ENCODE results near the gene SH3D19. TPM values are rescaled to one million over a fixed set of nuclear protein-coding genes. Genes with fewer than 3 reads are reported as not detected.

The SH3D19 gene
- polyA plus RNA-seq, 2 donors = 19.1 to 22.8 TPM

- peaks cover 3 to 4% of the 10 kb centered on the region in 2 donors for H3K4me1 ChIP-seq (ENCODE audit: control insufficient read depth in 2 of 2, insufficient read depth in 2 of 2, low read length in 1 of 2)
- H3K27me3 ChIP-seq (ENCODE audit: control insufficient read depth in 1 of 2, insufficient read depth in 2 of 2, low read length in 2 of 2) = no peaks in the 10 kb centered on the region
- no peaks in the 10 kb centered on the region for H3K9me3 ChIP-seq (ENCODE audit: control insufficient read depth in 2 of 2, insufficient read depth in 1 of 2, low read depth in 1 of 2, low read length in 1 of 2)
- no peaks in the 10 kb centered on the region for H3K36me3 ChIP-seq (ENCODE audit: control insufficient read depth in 2 of 2, insufficient read depth in 2 of 2, low read length in 1 of 2)
- H3K27ac ChIP-seq (ENCODE audit: low read depth in 2 of 2, low read length in 1 of 2) = no peak overlapping the region
- 82 to 90% methylated on average over 6 of the region's 6 CpGs for WGBS, 2 donors
- no peak overlapping the region for H3K4me3 ChIP-seq (ENCODE audit: low read depth in 1 of 2, low read length in 2 of 2)
Measured at GRCh38 chr4:151313306-151314009, 11.9 kb downstream of the SH3D19 start.

- H3K4me1 ChIP-seq (ENCODE audit: control insufficient read depth in 2 of 2, insufficient read depth in 2 of 2, low read length in 1 of 2) = peaks cover 3 to 4% of the 10 kb centered on the region in 2 donors
- H3K27me3 ChIP-seq (ENCODE audit: control insufficient read depth in 1 of 2, insufficient read depth in 2 of 2, low read length in 2 of 2) = no peaks in the 10 kb centered on the region
- no peak overlapping the region for H3K27ac ChIP-seq (ENCODE audit: low read depth in 2 of 2, low read length in 1 of 2)
- WGBS, 2 donors = 90 to 92% methylated on average over 5 of the region's 5 CpGs
- H3K4me3 ChIP-seq (ENCODE audit: low read depth in 1 of 2, low read length in 2 of 2) = no peak overlapping the region
- H3K9me3 ChIP-seq (ENCODE audit: control insufficient read depth in 2 of 2, insufficient read depth in 1 of 2, low read depth in 1 of 2, low read length in 1 of 2) = no peaks in the 10 kb centered on the region
- H3K36me3 ChIP-seq (ENCODE audit: control insufficient read depth in 2 of 2, insufficient read depth in 2 of 2, low read length in 1 of 2) = peaks cover 0 to 3% of the 10 kb centered on the region in 2 donors
Measured at GRCh38 chr4:151310124-151310728, 15.2 kb downstream of the SH3D19 start.

GRCh38 chr4:151304755-151305154, 20.6 kb downstream of the SH3D19 start:
- Histone ChIP-seq H3K27me3 (ENCODE audit: control insufficient read depth in 1 of 2, insufficient read depth in 2 of 2, low read length in 2 of 2) (no peaks in the 10 kb centered on the region), H3K4me3 (ENCODE audit: low read depth in 1 of 2, low read length in 2 of 2) (no peak overlapping the region), H3K4me1 (ENCODE audit: control insufficient read depth in 2 of 2, insufficient read depth in 2 of 2, low read length in 1 of 2) (peaks cover 0 to 2% of the 10 kb centered on the region in 2 donors), H3K9me3 (ENCODE audit: control insufficient read depth in 2 of 2, insufficient read depth in 1 of 2, low read depth in 1 of 2, low read length in 1 of 2) (no peaks in the 10 kb centered on the region), H3K36me3 (ENCODE audit: control insufficient read depth in 2 of 2, insufficient read depth in 2 of 2, low read length in 1 of 2) (peaks cover 0 to 3% of the 10 kb centered on the region in 2 donors), H3K27ac (ENCODE audit: low read depth in 2 of 2, low read length in 1 of 2) (no peak overlapping the region)

GRCh38 chr4:151304226-151304625, 21.2 kb downstream of the SH3D19 start:
- Histone ChIP-seq H3K4me3 (ENCODE audit: low read depth in 1 of 2, low read length in 2 of 2) (no peak overlapping the region), H3K9me3 (ENCODE audit: control insufficient read depth in 2 of 2, insufficient read depth in 1 of 2, low read depth in 1 of 2, low read length in 1 of 2) (no peaks in the 10 kb centered on the region), H3K4me1 (ENCODE audit: control insufficient read depth in 2 of 2, insufficient read depth in 2 of 2, low read length in 1 of 2) (peaks cover 0 to 2% of the 10 kb centered on the region in 2 donors), H3K27ac (ENCODE audit: low read depth in 2 of 2, low read length in 1 of 2) (no peak overlapping the region), H3K27me3 (ENCODE audit: control insufficient read depth in 1 of 2, insufficient read depth in 2 of 2, low read length in 2 of 2) (no peaks in the 10 kb centered on the region), H3K36me3 (ENCODE audit: control insufficient read depth in 2 of 2, insufficient read depth in 2 of 2, low read length in 1 of 2) (peaks cover 0 to 3% of the 10 kb centered on the region in 2 donors)

GRCh38 chr4:151302432-151302831, 23.0 kb downstream of the SH3D19 start:
- peaks cover 0 to 1% of the 10 kb centered on the region in 2 donors for H3K36me3 ChIP-seq (ENCODE audit: control insufficient read depth in 2 of 2, insufficient read depth in 2 of 2, low read length in 1 of 2)
- H3K4me1 ChIP-seq (ENCODE audit: control insufficient read depth in 2 of 2, insufficient read depth in 2 of 2, low read length in 1 of 2) = peaks cover 0 to 2% of the 10 kb centered on the region in 2 donors
- 69 to 72% methylated on average over 4 of the region's 4 CpGs for WGBS, 2 donors
- no peak overlapping the region for H3K4me3 ChIP-seq (ENCODE audit: low read depth in 1 of 2, low read length in 2 of 2)
- no peak overlapping the region for H3K27ac ChIP-seq (ENCODE audit: low read depth in 2 of 2, low read length in 1 of 2)
- H3K27me3 ChIP-seq (ENCODE audit: control insufficient read depth in 1 of 2, insufficient read depth in 2 of 2, low read length in 2 of 2) = no peaks in the 10 kb centered on the region
- H3K9me3 ChIP-seq (ENCODE audit: control insufficient read depth in 2 of 2, insufficient read depth in 1 of 2, low read depth in 1 of 2, low read length in 1 of 2) = no peaks in the 10 kb centered on the region

- peaks cover 0 to 5% of the 10 kb centered on the region in 2 donors for H3K36me3 ChIP-seq (ENCODE audit: control insufficient read depth in 2 of 2, insufficient read depth in 2 of 2, low read length in 1 of 2)
- H3K4me3 ChIP-seq (ENCODE audit: low read depth in 1 of 2, low read length in 2 of 2) = no peak overlapping the region
- H3K4me1 ChIP-seq (ENCODE audit: control insufficient read depth in 2 of 2, insufficient read depth in 2 of 2, low read length in 1 of 2) = no peaks in the 10 kb centered on the region
- H3K9me3 ChIP-seq (ENCODE audit: control insufficient read depth in 2 of 2, insufficient read depth in 1 of 2, low read depth in 1 of 2, low read length in 1 of 2) = no peaks in the 10 kb centered on the region
- H3K27me3 ChIP-seq (ENCODE audit: control insufficient read depth in 1 of 2, insufficient read depth in 2 of 2, low read length in 2 of 2) = no peaks in the 10 kb centered on the region
- no peak overlapping the region for H3K27ac ChIP-seq (ENCODE audit: low read depth in 2 of 2, low read length in 1 of 2)
Measured at GRCh38 chr4:151297170-151297569, 28.2 kb downstream of the SH3D19 start.

- no peaks in the 10 kb centered on the region for H3K4me1 ChIP-seq (ENCODE audit: control insufficient read depth in 2 of 2, insufficient read depth in 2 of 2, low read length in 1 of 2)
- 58 to 70% methylated on average over 3 of the region's 3 CpGs for WGBS, 2 donors
- H3K27me3 ChIP-seq (ENCODE audit: control insufficient read depth in 1 of 2, insufficient read depth in 2 of 2, low read length in 2 of 2) = no peaks in the 10 kb centered on the region
- peaks cover 0 to 5% of the 10 kb centered on the region in 2 donors for H3K36me3 ChIP-seq (ENCODE audit: control insufficient read depth in 2 of 2, insufficient read depth in 2 of 2, low read length in 1 of 2)
- H3K4me3 ChIP-seq (ENCODE audit: low read depth in 1 of 2, low read length in 2 of 2) = no peak overlapping the region
- no peaks in the 10 kb centered on the region for H3K9me3 ChIP-seq (ENCODE audit: control insufficient read depth in 2 of 2, insufficient read depth in 1 of 2, low read depth in 1 of 2, low read length in 1 of 2)
- H3K27ac ChIP-seq (ENCODE audit: low read depth in 2 of 2, low read length in 1 of 2) = no peak overlapping the region
Measured at GRCh38 chr4:151296227-151296626, 29.2 kb downstream of the SH3D19 start.

- no peaks in the 10 kb centered on the region for H3K9me3 ChIP-seq (ENCODE audit: control insufficient read depth in 2 of 2, insufficient read depth in 1 of 2, low read depth in 1 of 2, low read length in 1 of 2)
- WGBS, 2 donors = 79 to 95% methylated on average over 5 of the region's 5 CpGs
- H3K4me1 ChIP-seq (ENCODE audit: control insufficient read depth in 2 of 2, insufficient read depth in 2 of 2, low read length in 1 of 2) = no peaks in the 10 kb centered on the region
- H3K4me3 ChIP-seq (ENCODE audit: low read depth in 1 of 2, low read length in 2 of 2) = no peak overlapping the region
- peaks cover 0 to 5% of the 10 kb centered on the region in 2 donors for H3K36me3 ChIP-seq (ENCODE audit: control insufficient read depth in 2 of 2, insufficient read depth in 2 of 2, low read length in 1 of 2)
- no peak overlapping the region for H3K27ac ChIP-seq (ENCODE audit: low read depth in 2 of 2, low read length in 1 of 2)
- no peaks in the 10 kb centered on the region for H3K27me3 ChIP-seq (ENCODE audit: control insufficient read depth in 1 of 2, insufficient read depth in 2 of 2, low read length in 2 of 2)
Measured at GRCh38 chr4:151294833-151295496, 30.4 kb downstream of the SH3D19 start.

- no peaks in the 10 kb centered on the region for H3K4me1 ChIP-seq (ENCODE audit: control insufficient read depth in 2 of 2, insufficient read depth in 2 of 2, low read length in 1 of 2)
- no peak overlapping the region for H3K27ac ChIP-seq (ENCODE audit: low read depth in 2 of 2, low read length in 1 of 2)
- no peaks in the 10 kb centered on the region for H3K27me3 ChIP-seq (ENCODE audit: control insufficient read depth in 1 of 2, insufficient read depth in 2 of 2, low read length in 2 of 2)
- peaks cover 0 to 5% of the 10 kb centered on the region in 2 donors for H3K36me3 ChIP-seq (ENCODE audit: control insufficient read depth in 2 of 2, insufficient read depth in 2 of 2, low read length in 1 of 2)
- no peak overlapping the region for H3K4me3 ChIP-seq (ENCODE audit: low read depth in 1 of 2, low read length in 2 of 2)
- WGBS, 2 donors = 88 to 95% methylated on average over 2 of the region's 2 CpGs
- H3K9me3 ChIP-seq (ENCODE audit: control insufficient read depth in 2 of 2, insufficient read depth in 1 of 2, low read depth in 1 of 2, low read length in 1 of 2) = no peaks in the 10 kb centered on the region
Measured at GRCh38 chr4:151292038-151292437, 33.4 kb downstream of the SH3D19 start.
